ENCODE measurements around the gene ZNF292.
"Not testable (repeated sequence)": the region's sequence is repeated elsewhere in the genome, so short reads cannot be mapped to it uniquely, and the experiment has no call there.

ZNF292 gene

DNA sequence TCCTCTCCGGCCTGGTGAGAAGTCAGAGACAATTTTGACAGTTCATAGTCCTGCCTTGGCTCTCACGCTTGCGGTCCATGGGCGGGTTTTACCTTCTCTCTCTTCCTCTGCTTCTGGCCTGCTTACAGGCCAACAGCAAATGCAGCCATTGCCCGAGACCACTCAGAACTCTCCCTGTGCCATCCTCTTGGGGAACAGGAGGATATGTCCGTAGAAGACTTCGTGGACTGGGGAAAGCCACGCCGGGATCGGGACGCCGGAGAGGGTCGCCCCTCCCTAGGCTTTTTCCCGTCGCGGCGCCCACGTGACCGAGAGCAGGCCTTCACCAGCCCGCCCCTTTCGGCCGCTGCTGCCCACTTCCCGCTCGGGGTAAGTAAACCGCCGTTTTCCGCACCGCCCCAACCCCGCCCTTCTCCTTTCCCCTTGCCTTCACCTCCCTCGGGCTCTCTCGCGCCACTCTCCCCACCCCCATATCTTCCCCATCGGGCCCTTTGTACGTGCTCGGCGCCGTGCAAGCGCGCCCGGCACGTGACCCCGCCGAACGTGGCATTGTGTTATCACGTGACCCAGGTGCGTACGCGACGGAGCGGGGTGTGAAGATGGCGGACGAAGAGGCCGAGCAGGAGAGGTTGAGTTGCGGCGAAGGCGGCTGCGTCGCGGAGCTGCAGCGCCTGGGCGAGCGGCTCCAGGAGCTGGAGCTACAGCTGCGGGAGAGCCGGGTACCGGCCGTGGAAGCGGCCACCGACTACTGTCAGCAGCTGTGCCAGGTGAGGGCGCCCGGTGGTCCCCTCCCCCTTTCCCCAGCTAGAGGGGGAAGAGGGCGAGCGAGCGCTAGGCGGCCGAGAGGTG is at the start of gene ZNF292:
Gene ZNF292, plus strand, starts transcription at position 573 of the 849 bp plus-strand sequence. Its CDS starts 27 bp downstream, at position 600.
- DNase-seq = peak; percentile 100

DNA sequence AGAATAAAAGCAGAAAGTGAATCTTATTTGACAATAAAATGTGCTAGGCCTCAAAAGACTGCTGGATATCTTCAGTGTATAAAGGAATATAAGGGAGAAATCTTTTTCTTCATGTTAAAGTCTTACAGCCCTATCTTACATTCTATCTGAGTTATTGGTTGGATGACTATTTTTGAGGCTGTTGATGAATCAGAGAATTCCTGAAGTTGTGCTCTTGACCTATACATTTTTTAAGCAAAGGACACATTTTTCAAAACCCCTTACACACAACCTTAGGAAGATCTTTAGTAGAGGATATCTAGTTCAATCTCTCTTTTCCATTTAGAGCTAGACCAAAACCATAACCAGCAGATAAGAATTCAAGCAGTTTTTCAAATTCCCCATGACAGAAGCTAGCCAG is 49.5 kb upstream of the ZNF292 start:
- DNase-seq = no peak

- peak; percentile 47 for DNase-seq
Measured at GRCh38 chr6:87110636-87111035, 44.7 kb upstream of the ZNF292 start.

DNA sequence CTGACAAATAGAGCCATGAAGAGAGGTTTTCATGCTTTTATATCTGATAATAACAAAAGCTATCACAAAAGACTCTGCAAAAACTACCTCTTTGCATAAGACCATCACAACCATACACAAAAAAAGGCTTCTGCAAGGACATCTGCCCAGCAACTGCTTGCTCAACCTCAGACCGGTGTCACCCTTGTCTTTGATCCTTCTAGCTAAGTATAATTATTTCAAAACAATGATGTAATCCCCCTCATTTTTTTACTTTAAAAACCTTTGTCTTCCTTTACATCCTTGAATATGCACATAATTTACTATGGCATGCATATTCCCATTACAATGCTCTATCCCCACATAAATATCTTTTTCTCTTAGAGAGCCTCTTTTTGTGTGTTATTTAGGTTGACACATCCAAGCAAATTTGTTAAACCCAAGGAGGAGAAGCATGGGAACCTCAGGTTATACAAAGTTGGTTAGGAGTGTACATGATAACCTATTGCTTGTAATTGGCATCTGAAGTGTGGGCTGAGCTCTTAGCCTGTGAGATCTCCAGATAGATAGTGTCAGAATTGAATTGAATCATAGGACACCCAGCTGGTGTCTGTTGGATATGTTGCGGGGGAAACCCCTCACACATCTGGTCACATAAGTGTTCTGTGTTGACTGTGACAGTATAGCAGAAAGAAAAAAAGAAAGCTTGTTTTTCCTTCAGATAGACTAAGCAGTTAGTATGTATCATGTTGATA is 39.8 kb upstream of the ZNF292 start:
- no peak for DNase-seq

DNA sequence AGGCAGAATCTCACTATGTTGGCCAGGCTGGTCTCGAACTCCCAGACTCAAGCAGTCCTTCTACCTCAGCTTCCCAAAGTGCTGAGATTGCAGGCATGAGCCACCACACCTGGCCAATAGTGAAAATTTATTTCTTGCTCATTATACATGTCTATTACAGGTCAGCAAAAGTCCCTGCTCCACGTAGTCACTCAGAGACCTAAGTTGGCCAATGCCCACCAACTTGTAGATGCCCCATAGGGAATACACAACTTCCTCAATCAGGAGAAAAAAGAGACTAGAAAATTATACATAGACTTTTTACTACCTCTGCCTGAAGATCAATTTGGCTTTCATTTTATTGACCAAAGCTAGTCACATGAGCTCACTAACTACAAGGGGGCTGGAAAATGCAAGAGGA is 38.4 kb upstream of the ZNF292 start:
- DNase-seq = no peak

GRCh38 chr6:87118054-87118453 is 37.3 kb upstream of the ZNF292 start:
- no peak for DNase-seq

GRCh38 chr6:87122477-87122876 is 32.9 kb upstream of the ZNF292 start:
- no peak for DNase-seq

- no peak for DNase-seq
Measured at GRCh38 chr6:87124074-87124473, 31.3 kb upstream of the ZNF292 start.

DNA sequence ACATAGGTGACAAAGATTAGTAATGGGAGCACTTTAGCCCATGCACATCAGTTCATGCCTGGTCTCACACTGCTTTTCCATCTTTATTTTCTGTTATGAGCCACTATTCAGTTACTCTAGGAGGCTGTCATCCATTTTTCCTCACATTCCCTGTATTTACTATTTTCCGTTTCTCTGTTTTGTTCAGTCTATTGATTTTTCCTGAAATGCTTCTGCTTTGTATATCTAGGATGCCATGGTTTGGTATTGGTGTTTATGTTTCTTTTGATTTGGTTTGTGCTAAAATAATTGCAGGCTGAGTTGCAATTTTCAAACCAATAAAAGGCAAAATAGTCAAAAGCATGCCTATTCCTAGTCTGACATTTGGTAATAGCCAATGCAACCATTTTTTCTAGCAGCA is 28.9 kb upstream of the ZNF292 start:
- DNase-seq = no peak

GRCh38 chr6:87127737-87128136 is 27.6 kb upstream of the ZNF292 start:
- DNase-seq = no peak

DNA sequence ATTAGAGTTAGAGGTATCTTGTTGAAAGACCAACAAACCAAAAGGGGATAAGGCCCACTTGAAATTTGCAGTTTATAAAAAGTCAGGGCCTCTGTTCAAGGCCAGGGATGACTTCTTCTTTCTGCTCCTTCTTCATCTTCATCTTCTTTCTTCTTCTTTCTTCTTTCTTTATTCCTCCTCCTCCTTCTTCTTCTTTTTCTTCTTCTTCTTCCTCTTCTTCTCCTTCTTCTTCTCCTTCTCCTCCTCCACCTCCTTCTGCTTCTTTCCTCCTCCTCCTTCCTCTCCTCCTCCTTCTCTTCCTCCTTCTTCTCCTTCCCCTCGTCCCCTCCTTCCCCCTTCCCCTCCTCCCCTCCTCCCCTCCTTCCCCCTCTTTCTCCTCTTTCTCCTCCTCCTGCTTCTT is 18.4 kb upstream of the ZNF292 start:
- DNase-seq = no peak

GRCh38 chr6:87139236-87139635 is 16.1 kb upstream of the ZNF292 start:
- peak; percentile 71 for DNase-seq

- not testable (repeated sequence) for DNase-seq
Measured at GRCh38 chr6:87139927-87140326, 15.4 kb upstream of the ZNF292 start.

DNA sequence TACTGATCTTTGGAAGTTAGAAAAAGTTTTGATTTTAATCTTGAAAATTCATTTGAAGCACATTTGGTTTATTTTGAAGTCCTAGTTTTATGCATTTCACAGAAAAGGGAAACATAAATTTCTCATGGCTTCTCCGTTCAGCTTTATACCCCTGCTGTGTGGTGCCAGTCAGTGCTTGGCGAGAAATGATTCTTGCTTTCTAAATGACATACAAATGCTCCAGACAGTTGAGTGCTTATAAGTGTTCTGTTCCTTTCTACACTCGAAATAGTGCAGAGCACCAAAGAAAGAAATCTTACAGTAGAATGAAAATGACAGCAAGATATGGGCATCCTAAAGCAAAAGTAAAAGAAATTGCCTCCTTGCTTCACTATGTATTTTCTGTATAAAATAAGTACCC is 9.0 kb upstream of the ZNF292 start:
- DNase-seq = no peak

- no peak for DNase-seq
Measured at GRCh38 chr6:87150406-87150805, 5.0 kb upstream of the ZNF292 start.

- DNase-seq = no peak
Measured at GRCh38 chr6:87151471-87151780, 3.9 kb upstream of the ZNF292 start.

DNA sequence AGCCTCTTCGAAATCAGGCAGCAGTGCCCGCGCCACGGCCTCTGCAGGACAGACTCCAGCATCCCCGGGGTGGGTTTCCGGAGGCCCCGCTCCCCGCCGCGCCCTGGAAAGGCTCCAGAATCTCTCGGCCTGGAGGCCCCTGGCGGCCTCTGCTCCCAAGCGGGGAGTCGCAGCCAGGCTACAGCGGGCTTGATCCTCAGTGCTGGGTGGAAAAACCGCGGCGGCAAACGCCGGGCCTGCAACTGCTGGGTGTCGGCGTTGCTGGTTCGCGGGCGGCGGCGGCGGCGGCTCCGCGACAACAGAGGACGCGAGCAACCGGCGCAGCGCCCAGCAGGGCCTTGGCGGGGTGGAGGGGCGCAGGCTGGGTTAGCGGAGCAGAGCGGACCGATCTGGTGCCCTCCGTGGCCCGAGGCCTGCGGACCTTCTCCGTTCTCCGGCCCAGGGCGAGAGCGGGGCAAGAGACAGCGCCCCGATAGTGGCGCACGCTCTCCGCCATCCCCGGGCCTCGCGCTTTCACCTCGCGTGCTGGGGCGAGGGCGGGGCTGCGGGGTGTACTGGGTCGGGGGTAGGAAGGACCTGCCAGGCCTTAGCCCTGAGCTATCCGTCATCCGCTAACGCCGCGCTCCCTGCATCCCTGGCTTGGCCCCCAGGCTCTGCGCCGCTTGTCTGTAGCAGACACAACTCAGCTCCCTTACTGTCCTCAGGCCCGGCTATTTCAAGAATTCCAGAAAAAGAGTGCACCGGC is 3.4 kb upstream of the ZNF292 start:
- DNase-seq = peak; percentile 77

DNA sequence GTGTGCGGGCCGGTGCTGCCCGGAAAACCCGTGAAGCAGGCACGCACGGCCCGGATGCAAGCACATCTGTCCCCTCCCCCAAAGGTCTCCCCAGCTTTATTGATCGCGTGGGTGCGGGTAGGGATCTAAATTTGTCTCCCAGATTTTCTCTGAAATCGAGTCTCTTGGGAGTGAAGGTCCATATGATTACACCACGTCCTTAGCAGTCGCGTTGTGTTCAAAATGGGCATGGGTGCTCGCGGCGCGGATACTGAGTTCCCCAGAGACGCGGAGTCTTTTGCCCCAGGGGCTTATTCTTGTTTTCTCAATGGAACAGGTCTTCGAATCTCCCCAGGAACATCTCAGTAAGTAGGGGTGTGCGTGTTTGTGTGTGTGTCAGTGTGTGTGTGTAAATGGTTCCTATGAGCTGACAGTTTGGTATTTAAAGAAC is 2.8 kb upstream of the ZNF292 start:
- DNase-seq = no peak

GRCh38 chr6:87154641-87154992 is 748 bp upstream of the ZNF292 start:
- no peak for DNase-seq

- DNase-seq = peak; percentile 74
Measured at GRCh38 chr6:87155842-87156815, 764 bp downstream of the ZNF292 start.

DNA sequence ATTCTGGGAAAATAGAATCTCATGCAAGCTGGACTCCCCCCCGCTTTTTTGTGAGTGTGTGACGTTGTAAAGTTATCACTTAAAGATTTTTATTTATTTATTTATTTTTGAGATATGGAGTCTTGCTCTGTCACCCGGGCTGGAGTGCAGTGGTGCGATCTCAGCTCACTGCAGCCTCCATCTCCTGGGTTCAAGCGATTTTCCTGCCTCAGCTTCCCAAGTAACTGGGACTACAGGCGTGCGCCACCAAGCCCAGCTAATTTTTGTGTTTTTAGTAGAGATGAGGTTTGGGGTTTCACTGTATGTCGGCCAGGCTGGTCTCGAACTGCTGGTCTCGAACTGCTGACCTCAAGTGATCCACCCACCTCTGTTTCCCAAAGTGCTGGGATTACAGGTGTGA is 2.2 kb downstream of the ZNF292 start:
- not testable (repeated sequence) for DNase-seq

DNA sequence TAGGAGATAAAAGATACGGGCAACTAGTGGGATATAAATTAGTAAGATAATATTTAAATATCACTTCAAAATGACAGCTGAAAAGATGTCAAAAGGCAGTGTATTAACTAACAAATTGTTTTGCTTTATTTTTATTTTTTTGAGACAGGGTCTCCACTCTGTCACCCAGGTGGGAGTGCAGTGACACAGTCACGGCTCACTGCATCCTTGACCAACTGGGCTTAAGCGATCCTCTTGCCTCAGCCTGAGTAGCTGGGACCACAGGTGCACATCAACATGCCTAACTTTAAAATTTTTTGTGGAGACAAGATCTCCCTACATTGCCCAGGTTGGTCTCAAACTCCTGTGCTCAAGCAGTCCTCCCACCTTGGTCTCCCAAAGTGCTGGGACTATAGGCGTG is 5.9 kb downstream of the ZNF292 start:
- no peak for DNase-seq

DNA sequence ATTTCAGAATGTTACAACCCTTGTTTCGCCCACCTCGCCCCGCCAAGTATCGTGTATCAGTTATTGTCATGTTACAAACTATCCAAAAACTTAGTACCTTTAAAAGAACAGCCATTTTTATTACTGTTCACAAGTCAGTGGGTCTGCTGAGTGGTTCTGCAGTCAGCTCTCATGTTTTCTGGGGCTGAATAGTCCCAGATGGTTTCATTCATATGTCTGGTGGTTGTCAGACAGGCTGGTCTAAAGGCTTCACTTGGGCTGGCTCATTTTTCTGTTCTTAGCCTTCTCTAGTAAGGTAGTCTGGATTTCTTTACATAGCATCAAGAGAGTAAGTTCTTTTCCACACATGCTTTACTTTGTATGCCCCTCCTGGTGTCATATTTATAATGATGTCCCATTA is 8.6 kb downstream of the ZNF292 start:
- no peak for DNase-seq
